HepG2 (cell line): ENCODE results near the gene RETREG2. TPM values are rescaled to one million over a fixed set of nuclear protein-coding genes. Genes with fewer than 3 reads are reported as not detected.

Experiments used
- ATRX ChIP-seq: sonication (generic); formaldehyde crosslinking; IDR thresholded peaks from 2 replicates; pipeline ENCODE4 v1.4.0; 2020; ENCODE audit warnings: missing genetic modification reagents, borderline replicate concordance
- DMAP1 ChIP-seq: IDR thresholded peaks from 2 replicates; pipeline ENCODE4 v1.6.1; 2016
- EED ChIP-seq: sonication (generic); formaldehyde crosslinking; IDR thresholded peaks from 2 replicates; pipeline ENCODE4 v1.5.0; 2020; ENCODE audit warnings: mild to moderate bottlenecking, missing genetic modification reagents
- POLR2G ChIP-seq: fragments of 200-400 bp; formaldehyde crosslinking; IDR thresholded peaks from 2 replicates; pipeline ENCODE4 v1.6.1; 2018; ENCODE audit warnings: mild to moderate bottlenecking, low read depth, low read length, moderate library complexity
- RBM22 ChIP-seq: fragments of 200-400 bp; formaldehyde crosslinking; optimal IDR thresholded peaks from 2 replicates; pipeline ENCODE3; 2017; ENCODE audit warnings: mild to moderate bottlenecking, low read length, moderate library complexity
- RFXAP ChIP-seq: sonication (generic); formaldehyde crosslinking; IDR thresholded peaks from 2 replicates; pipeline ENCODE4 v1.4.0; 2020; ENCODE audit warnings: missing genetic modification reagents, borderline replicate concordance
- ZBTB1 ChIP-seq: sonication (generic); formaldehyde crosslinking; IDR thresholded peaks from 2 replicates; pipeline ENCODE4 v1.4.0; 2020; ENCODE audit warnings: missing genetic modification reagents, borderline replicate concordance
- ZNF883 ChIP-seq: sonication (generic); formaldehyde crosslinking; IDR thresholded peaks from 2 replicates; pipeline ENCODE4 v1.5.1; 2020; ENCODE audit warnings: mild to moderate bottlenecking, missing genetic modification reagents; ENCODE audit errors: not compliant biosample characterization
- ZSCAN20 ChIP-seq: sonication (generic); formaldehyde crosslinking; IDR thresholded peaks from 2 replicates; pipeline ENCODE4 v1.4.0; 2020; ENCODE audit warnings: missing genetic modification reagents, mild to moderate bottlenecking, borderline replicate concordance
- polyA plus RNA-seq, 8 experiments: library from polyadenylated mRNA; depleted of rRNA in 3 of 8; stranded (reverse) in 7 of 8; unstranded in 1 of 8; fragments of >200 nt; fragmentation: Illumina TruSeq in 4 of 8; extraction: Trizol in 4 of 8; gene quantifications; 2 replicates each; pipeline versions ENCODE4 v1.2.1 to v1.2.3, GENCODE V29; 2011 to 2016; ENCODE audit warnings: low read depth in 4 of 8, missing spikeins in 1 of 8, mixed read lengths in 1 of 8; ENCODE audit not compliant: insufficient read depth in 1 of 8
- total RNA-seq, 5 experiments: library from RNA; depleted of rRNA; stranded (reverse); fragments of >200 nt; fragmentation: Illumina TruSeq; extraction: Trizol; gene quantifications; 2 replicates each; pipeline ENCODE4 v1.2.3, GENCODE V29; 2016; ENCODE audit warnings: low read depth in 1 of 5
- TF ChIP-seq, protein P1 (sequence below): sonication (generic); formaldehyde crosslinking; IDR thresholded peaks from 2 replicates; pipeline ENCODE4 v1.5.0; 2020; ENCODE audit warnings: missing genetic modification reagents
- TF ChIP-seq, protein P2 (sequence below): sonication (generic); formaldehyde crosslinking; IDR thresholded peaks from 2 replicates; pipeline ENCODE4 v1.5.1; 2020; ENCODE audit warnings: mild to moderate bottlenecking, missing genetic modification reagents
- TF ChIP-seq, protein P3 (sequence below): sonication (generic); IDR thresholded peaks from 2 replicates; pipeline ENCODE4 v1.6.1; 2016; ENCODE audit warnings: low read depth, borderline replicate concordance
- TF ChIP-seq, protein P4 (sequence below): sonication (generic); formaldehyde crosslinking; IDR thresholded peaks from 2 replicates; pipeline ENCODE4 v1.8.1; 2022; ENCODE audit warnings: mild to moderate bottlenecking, missing genetic modification reagents
- TF ChIP-seq, protein P5 (sequence below): sonication (generic); formaldehyde crosslinking; IDR thresholded peaks from 2 replicates; pipeline ENCODE4 v1.9.0; 2021; ENCODE audit warnings: mild to moderate bottlenecking, missing genetic modification reagents

Gene RETREG2
- total and polyA plus RNA-seq, 2 of the 13 experiments (the other 11 are each of a cell fraction or from before 2014, with no cell fraction given), result 86.0 to 134 TPM

DNA sequence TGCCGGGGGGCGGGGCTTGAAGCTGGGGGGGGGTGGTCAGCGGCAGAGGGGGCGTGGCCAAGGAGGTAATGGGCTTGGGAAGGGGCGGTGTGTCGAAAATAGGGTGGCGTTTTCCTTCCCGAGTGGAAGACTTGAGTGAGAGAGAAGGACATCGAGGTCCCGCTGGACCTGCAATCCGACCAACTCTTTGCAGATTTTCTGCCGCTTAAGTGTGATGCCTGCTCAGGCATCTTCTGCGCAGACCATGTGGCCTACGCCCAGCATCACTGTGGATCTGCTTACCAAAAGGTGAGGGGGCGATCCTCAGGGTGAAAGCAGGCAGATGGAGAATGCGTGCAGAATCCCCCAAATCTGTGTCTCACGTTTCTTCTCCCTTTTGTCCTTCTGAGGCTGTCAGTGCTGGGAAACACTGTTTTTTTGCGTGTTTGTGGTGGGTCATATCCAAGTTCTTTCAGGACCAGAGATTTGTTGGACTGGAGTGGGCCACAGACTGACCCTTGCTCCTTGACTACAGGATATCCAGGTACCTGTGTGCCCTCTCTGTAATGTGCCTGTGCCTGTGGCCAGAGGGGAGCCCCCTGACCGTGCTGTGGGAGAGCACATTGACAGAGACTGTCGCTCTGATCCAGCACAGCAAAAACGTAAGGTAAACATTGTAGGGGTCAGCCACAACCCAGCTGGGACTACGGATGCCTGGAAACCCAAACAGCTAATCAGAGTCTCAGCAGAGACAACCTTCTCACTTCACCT lies 29.2 kb downstream of the RETREG2 start (continued):
- TF ChIP-seq ZNF883 (CRISPR knock-in tag) (peak; percentile 16), ZBTB1 (CRISPR knock-in tag) (0 out of 2 replicates have a peak, but pooled peaks have one; percentile 74), EED (CRISPR knock-in tag) (peak; percentile 13; the same call in 1 of the 2 replicates), ZSCAN20 (CRISPR knock-in tag) (no peak), RFXAP (CRISPR knock-in tag) (no peak), ATRX (CRISPR knock-in tag) (no peak), POLR2G (peak; percentile 19; the same call in 1 of the 2 replicates), DMAP1 (peak; percentile 3; the same call in 1 of the 2 replicates), RBM22 (peak; percentile 12)
- TF ChIP-seq, protein P1, sequence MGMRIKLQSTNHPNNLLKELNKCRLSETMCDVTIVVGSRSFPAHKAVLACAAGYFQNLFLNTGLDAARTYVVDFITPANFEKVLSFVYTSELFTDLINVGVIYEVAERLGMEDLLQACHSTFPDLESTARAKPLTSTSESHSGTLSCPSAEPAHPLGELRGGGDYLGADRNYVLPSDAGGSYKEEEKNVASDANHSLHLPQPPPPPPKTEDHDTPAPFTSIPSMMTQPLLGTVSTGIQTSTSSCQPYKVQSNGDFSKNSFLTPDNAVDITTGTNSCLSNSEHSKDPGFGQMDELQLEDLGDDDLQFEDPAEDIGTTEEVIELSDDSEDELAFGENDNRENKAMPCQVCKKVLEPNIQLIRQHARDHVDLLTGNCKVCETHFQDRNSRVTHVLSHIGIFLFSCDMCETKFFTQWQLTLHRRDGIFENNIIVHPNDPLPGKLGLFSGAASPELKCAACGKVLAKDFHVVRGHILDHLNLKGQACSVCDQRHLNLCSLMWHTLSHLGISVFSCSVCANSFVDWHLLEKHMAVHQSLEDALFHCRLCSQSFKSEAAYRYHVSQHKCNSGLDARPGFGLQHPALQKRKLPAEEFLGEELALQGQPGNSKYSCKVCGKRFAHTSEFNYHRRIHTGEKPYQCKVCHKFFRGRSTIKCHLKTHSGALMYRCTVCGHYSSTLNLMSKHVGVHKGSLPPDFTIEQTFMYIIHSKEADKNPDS (CRISPR knock-in tag), result 0 out of 2 replicates have a peak, but pooled peaks have one; percentile 24
- TF ChIP-seq, protein P2, sequence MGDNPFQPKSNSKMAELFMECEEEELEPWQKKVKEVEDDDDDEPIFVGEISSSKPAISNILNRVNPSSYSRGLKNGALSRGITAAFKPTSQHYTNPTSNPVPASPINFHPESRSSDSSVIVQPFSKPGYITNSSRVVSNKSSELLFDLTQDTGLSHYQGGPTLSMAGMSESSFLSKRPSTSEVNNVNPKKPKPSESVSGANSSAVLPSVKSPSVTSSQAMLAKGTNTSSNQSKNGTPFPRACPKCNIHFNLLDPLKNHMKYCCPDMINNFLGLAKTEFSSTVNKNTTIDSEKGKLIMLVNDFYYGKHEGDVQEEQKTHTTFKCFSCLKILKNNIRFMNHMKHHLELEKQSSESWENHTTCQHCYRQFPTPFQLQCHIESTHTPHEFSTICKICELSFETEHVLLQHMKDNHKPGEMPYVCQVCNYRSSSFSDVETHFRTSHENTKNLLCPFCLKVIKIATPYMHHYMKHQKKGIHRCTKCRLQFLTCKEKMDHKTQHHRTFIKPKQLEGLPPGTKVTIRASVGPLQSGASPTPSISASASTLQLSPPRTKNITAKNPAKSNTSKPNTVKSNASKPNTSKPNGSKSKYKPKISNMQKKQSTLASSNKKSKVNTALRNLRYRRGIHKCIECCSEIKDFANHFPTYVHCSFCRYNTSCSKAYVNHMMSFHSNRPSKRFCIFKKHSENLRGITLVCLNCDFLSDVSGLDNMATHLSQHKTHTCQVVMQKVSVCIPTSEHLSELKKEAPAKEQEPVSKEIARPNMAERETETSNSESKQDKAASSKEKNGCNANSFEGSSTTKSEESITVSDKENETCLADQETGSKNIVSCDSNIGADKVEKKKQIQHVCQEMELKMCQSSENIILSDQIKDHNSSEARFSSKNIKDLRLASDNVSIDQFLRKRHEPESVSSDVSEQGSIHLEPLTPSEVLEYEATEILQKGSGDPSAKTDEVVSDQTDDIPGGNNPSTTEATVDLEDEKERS (CRISPR knock-in tag), result no peak
- TF ChIP-seq, protein P3, sequence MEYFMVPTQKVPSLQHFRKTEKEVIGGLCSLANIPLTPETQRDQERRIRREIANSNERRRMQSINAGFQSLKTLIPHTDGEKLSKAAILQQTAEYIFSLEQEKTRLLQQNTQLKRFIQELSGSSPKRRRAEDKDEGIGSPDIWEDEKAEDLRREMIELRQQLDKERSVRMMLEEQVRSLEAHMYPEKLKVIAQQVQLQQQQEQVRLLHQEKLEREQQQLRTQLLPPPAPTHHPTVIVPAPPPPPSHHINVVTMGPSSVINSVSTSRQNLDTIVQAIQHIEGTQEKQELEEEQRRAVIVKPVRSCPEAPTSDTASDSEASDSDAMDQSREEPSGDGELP, result peak; percentile 82
- TF ChIP-seq, protein P4, sequence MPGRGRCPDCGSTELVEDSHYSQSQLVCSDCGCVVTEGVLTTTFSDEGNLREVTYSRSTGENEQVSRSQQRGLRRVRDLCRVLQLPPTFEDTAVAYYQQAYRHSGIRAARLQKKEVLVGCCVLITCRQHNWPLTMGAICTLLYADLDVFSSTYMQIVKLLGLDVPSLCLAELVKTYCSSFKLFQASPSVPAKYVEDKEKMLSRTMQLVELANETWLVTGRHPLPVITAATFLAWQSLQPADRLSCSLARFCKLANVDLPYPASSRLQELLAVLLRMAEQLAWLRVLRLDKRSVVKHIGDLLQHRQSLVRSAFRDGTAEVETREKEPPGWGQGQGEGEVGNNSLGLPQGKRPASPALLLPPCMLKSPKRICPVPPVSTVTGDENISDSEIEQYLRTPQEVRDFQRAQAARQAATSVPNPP, result no peak
- TF ChIP-seq, protein P5, sequence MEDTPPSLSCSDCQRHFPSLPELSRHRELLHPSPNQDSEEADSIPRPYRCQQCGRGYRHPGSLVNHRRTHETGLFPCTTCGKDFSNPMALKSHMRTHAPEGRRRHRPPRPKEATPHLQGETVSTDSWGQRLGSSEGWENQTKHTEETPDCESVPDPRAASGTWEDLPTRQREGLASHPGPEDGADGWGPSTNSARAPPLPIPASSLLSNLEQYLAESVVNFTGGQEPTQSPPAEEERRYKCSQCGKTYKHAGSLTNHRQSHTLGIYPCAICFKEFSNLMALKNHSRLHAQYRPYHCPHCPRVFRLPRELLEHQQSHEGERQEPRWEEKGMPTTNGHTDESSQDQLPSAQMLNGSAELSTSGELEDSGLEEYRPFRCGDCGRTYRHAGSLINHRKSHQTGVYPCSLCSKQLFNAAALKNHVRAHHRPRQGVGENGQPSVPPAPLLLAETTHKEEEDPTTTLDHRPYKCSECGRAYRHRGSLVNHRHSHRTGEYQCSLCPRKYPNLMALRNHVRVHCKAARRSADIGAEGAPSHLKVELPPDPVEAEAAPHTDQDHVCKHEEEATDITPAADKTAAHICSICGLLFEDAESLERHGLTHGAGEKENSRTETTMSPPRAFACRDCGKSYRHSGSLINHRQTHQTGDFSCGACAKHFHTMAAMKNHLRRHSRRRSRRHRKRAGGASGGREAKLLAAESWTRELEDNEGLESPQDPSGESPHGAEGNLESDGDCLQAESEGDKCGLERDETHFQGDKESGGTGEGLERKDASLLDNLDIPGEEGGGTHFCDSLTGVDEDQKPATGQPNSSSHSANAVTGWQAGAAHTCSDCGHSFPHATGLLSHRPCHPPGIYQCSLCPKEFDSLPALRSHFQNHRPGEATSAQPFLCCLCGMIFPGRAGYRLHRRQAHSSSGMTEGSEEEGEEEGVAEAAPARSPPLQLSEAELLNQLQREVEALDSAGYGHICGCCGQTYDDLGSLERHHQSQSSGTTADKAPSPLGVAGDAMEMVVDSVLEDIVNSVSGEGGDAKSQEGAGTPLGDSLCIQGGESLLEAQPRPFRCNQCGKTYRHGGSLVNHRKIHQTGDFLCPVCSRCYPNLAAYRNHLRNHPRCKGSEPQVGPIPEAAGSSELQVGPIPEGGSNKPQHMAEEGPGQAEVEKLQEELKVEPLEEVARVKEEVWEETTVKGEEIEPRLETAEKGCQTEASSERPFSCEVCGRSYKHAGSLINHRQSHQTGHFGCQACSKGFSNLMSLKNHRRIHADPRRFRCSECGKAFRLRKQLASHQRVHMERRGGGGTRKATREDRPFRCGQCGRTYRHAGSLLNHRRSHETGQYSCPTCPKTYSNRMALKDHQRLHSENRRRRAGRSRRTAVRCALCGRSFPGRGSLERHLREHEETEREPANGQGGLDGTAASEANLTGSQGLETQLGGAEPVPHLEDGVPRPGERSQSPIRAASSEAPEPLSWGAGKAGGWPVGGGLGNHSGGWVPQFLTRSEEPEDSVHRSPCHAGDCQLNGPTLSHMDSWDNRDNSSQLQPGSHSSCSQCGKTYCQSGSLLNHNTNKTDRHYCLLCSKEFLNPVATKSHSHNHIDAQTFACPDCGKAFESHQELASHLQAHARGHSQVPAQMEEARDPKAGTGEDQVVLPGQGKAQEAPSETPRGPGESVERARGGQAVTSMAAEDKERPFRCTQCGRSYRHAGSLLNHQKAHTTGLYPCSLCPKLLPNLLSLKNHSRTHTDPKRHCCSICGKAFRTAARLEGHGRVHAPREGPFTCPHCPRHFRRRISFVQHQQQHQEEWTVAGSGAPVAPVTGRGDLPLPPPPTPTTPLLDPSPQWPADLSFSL (CRISPR knock-in tag), result no peak
